Measurements from ENCODE around the gene PCDHA1. TPM values are rescaled to one million over a fixed set of nuclear protein-coding genes. Genes with fewer than 3 reads are reported as not detected.

Gene PCDHA1
- total RNA-seq, 3 donors from 2014 or later: 0.32 TPM; not detected in 2

DNA sequence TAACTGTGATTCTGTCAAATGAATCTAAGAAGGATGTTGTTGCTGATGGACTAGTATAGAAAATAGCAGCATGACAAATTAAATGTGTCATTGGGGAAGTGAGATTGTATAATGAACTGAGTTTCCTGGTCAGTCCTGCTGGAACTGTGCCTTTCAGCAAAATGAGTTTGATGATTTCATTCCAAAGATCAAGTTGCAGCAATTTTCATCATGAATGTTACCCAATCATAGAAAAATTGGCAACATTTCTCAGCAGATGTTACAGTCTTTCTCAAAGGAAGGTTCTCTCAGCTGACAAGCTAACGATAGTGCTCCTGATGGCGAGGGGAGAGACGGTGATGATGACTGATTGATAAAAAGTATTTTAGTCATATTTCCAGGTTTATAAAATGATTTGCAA is 191.1 kb downstream of the PCDHA1 start:
- ATAC-seq: no peak

DNA sequence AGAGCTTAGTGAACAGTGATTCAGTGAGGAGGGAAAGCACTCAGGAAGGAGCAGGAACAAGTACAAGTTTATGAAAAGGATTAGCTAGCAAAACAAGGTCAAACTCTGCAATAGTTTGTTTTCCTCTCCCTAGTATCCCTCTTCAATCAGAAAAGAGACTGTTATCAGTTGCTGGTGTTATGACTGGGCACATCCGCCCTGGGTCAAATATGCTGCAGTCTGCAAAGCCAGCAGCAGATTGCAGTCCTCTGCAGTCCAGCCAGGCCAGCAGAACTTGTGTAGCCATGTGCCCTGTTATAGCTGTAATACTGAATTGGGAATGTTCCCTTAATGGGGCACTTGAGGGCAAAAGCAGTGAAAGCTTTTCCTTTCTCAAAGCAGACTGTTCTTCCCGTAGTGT is 192.3 kb downstream of the PCDHA1 start:
- no peaks in the 10 kb centered on the region for H3K9me3 ChIP-seq
- intact Hi-C loops (cut with DNase I, micrococcal nuclease): no loop called here
- H3K36me3 ChIP-seq (ENCODE audit: low read depth): no peaks in the 10 kb centered on the region
- TF ChIP-seq, protein P1, sequence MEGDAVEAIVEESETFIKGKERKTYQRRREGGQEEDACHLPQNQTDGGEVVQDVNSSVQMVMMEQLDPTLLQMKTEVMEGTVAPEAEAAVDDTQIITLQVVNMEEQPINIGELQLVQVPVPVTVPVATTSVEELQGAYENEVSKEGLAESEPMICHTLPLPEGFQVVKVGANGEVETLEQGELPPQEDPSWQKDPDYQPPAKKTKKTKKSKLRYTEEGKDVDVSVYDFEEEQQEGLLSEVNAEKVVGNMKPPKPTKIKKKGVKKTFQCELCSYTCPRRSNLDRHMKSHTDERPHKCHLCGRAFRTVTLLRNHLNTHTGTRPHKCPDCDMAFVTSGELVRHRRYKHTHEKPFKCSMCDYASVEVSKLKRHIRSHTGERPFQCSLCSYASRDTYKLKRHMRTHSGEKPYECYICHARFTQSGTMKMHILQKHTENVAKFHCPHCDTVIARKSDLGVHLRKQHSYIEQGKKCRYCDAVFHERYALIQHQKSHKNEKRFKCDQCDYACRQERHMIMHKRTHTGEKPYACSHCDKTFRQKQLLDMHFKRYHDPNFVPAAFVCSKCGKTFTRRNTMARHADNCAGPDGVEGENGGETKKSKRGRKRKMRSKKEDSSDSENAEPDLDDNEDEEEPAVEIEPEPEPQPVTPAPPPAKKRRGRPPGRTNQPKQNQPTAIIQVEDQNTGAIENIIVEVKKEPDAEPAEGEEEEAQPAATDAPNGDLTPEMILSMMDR (IDR thresholded peaks at IDR 0.05): no peak
- ATAC-seq (no peak), DNase-seq (no peak)
- no peaks in the 10 kb centered on the region for H3K4me1 ChIP-seq (ENCODE audit: low read depth)
- H3K4me3 ChIP-seq: no peak overlapping the region

More for the DNA sequence above, 191.1 kb downstream of the PCDHA1 start:
- H3K36me3 ChIP-seq (ENCODE audit: low read depth): no peaks in the 10 kb centered on the region
- no peaks in the 10 kb centered on the region for H3K4me1 ChIP-seq (ENCODE audit: low read depth)
- DNase-seq: no peak
- TF ChIP-seq, protein P1 (IDR thresholded peaks at IDR 0.05): no peak
- intact Hi-C loops (cut with DNase I, micrococcal nuclease): no loop called here
- no peak overlapping the region for H3K4me3 ChIP-seq
- no peaks in the 10 kb centered on the region for H3K9me3 ChIP-seq

DNA sequence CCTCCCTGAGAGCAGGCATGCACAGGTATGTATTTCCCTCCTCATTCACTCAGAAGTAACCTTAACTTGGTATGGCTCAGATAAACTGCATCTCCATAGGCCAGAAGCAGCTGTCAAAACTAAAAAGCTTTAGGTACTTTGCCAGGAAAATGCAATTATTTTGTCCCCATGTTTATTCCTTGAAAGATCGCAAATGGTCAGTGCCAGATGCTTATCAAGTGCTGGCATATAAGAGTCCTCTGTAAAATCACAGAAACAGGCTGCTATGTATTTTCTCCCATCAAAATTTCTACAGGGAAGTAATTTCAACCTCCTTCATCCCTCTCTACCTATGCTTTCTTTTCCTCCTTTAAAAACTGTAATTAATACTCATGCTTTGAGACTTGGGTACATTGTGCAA is 193.0 kb downstream of the PCDHA1 start:
- ATAC-seq: no peak
- Histone ChIP-seq H3K36me3 (ENCODE audit: low read depth) (no peaks in the 10 kb centered on the region), H3K4me1 (ENCODE audit: low read depth) (no peaks in the 10 kb centered on the region), H3K9me3 (no peaks in the 10 kb centered on the region), H3K4me3 (no peak overlapping the region)
- intact Hi-C loops (cut with DNase I, micrococcal nuclease): no loop called here
- TF ChIP-seq, protein P1 (IDR thresholded peaks at IDR 0.05): no peak
- DNase-seq: no peak

DNA sequence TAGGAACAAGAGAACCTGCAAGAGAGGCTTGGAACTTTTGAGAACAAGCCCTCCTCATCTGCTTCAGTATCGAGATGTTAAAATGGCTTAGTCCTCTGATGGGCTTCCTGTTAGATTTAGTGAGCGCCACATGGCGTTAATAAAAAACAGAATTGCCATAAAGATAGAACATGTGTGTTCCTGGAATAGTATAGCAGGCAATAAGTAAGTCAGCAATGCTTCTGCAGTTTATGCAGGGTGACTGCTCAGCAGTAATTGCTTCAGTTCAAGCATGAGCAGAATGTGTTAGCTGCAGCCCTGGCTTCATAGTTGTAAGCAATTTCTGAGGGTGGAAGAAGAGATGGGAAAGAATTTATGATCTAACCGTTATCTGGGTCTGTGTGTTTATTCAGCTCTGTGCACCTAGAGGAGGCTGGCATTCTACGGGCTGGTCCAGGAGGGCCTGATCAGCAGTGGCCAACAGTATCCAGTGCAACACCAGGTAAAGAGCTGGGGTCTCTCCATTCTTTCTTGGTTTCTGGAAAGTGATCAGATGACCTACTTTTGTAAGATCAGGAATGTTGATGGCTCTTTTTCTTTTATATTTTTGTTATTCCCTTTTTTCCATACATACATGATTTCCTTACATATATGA is 196.3 kb downstream of the PCDHA1 start:
- no peak for DNase-seq
- no peaks in the 10 kb centered on the region for H3K36me3 ChIP-seq (ENCODE audit: low read depth)
- H3K9me3 ChIP-seq: no peaks in the 10 kb centered on the region
- no peak overlapping the region for H3K4me3 ChIP-seq
- intact Hi-C loops (cut with DNase I, micrococcal nuclease): no loop called here
- no peaks in the 10 kb centered on the region for H3K4me1 ChIP-seq (ENCODE audit: low read depth)
- TF ChIP-seq, protein P1 (IDR thresholded peaks at IDR 0.05): no peak
- ATAC-seq: no peak

DNA sequence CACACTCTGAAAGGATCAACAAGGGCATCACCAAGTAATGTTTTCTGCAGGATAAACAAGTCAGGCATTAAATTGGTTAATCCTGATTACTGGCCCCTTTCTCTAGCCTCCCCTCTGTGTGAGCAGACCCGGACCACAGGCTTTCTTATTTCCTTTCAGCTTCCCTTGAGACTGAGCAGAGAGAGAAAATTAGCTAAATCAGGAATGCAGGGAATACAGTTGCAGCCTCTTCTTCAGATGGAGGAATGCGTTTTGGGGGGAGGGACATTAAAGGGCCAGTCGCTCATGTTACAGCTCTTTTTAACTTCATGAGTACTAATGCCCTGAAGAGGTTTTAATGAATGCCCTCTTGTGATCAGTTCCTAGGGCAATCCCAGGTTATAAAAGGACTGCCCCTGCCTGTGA is 200.2 kb downstream of the PCDHA1 start:
- intact Hi-C loops (cut with DNase I, micrococcal nuclease): no loop called here
- no peaks in the 10 kb centered on the region for H3K9me3 ChIP-seq
- no peaks in the 10 kb centered on the region for H3K4me1 ChIP-seq (ENCODE audit: low read depth)
- no peak overlapping the region for H3K4me3 ChIP-seq
- no peaks in the 10 kb centered on the region for H3K36me3 ChIP-seq (ENCODE audit: low read depth)
- TF ChIP-seq, protein P1 (IDR thresholded peaks at IDR 0.05): no peak
- DNase-seq (no peak), ATAC-seq (no peak)

DNA sequence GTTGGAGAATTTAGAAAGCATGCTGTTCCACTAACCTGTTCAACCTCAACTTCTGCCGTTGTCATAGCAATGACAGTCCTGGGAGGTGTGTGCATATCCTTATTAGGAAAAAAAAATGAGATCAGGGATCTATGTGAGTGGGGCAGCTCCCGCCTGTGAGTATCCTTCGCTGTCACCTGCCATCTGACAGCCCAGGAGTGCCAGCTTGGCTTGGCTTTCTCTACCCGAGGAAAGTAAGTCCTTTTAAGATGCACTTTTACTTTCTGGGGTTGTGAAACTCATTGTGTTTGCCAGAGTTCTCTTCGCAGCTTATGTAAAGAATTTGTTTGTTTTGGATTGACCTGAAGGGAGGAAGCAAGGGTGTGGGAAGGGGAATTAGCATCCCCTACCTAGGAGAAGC is 202.2 kb downstream of the PCDHA1 start:
- no peak for ATAC-seq
- intact Hi-C loops (cut with DNase I, micrococcal nuclease): no loop called here
- no peak overlapping the region for H3K4me3 ChIP-seq

More for the DNA sequence above, 202.2 kb downstream of the PCDHA1 start:
- no peaks in the 10 kb centered on the region for H3K4me1 ChIP-seq (ENCODE audit: low read depth)
- TF ChIP-seq, protein P1 (IDR thresholded peaks at IDR 0.05): no peak
- H3K36me3 ChIP-seq (ENCODE audit: low read depth): no peaks in the 10 kb centered on the region
- no peaks in the 10 kb centered on the region for H3K9me3 ChIP-seq
- no peak for DNase-seq
